Activated T-cell treated with anti-CD3 and anti-CD28 coated beads for 24 hours (primary cell): ENCODE measurements around the gene PRICKLE2.

Experiments used
- DNase-seq: peaks from one replicate; pipeline ENCODE4 v3.0.0-alpha.2; 2020; ENCODE audit warnings: low read depth

PRICKLE2 gene

GRCh38 chr3:64247991-64248646 is 22.9 kb upstream of the PRICKLE2 start:
- no peak for DNase-seq

- no peak for DNase-seq
Observed at GRCh38 chr3:64244011-64244942, 19.0 kb upstream of the PRICKLE2 start.

- DNase-seq, result no peak
Observed at GRCh38 chr3:64242435-64242834, 17.2 kb upstream of the PRICKLE2 start.

- DNase-seq, result no peak
Observed at GRCh38 chr3:64240959-64241358, 15.7 kb upstream of the PRICKLE2 start.

GRCh38 chr3:64240396-64240795 is 15.1 kb upstream of the PRICKLE2 start:
- DNase-seq, result no peak

- no peak for DNase-seq
Observed at GRCh38 chr3:64239841-64240240, 14.6 kb upstream of the PRICKLE2 start.

GRCh38 chr3:64238971-64239667 is 13.9 kb upstream of the PRICKLE2 start:
- DNase-seq, result no peak

GRCh38 chr3:64237083-64237482 is 11.8 kb upstream of the PRICKLE2 start:
- no peak for DNase-seq

GRCh38 chr3:64235605-64236004 is 10.3 kb upstream of the PRICKLE2 start:
- no peak for DNase-seq

GRCh38 chr3:64234571-64234970 is 9.3 kb upstream of the PRICKLE2 start:
- no peak for DNase-seq

GRCh38 chr3:64232821-64233220 is 7.6 kb upstream of the PRICKLE2 start:
- no peak for DNase-seq

- no peak for DNase-seq
Observed at GRCh38 chr3:64229903-64230302, 4.6 kb upstream of the PRICKLE2 start.

GRCh38 chr3:64228110-64228509 is 2.8 kb upstream of the PRICKLE2 start:
- DNase-seq, result no peak

GRCh38 chr3:64226730-64227129 is 1.5 kb upstream of the PRICKLE2 start:
- DNase-seq, result no peak

- no peak for DNase-seq
Observed at GRCh38 chr3:64225695-64226499, 631 bp upstream of the PRICKLE2 start.

GRCh38 chr3:64223791-64224745 is 1.2 kb downstream of the PRICKLE2 start:
- DNase-seq, result no peak

GRCh38 chr3:64222501-64223111 is 2.7 kb downstream of the PRICKLE2 start:
- DNase-seq, result no peak

GRCh38 chr3:64221571-64222257 is 3.6 kb downstream of the PRICKLE2 start:
- no peak for DNase-seq

GRCh38 chr3:64220161-64220914 is 4.9 kb downstream of the PRICKLE2 start:
- DNase-seq, result no peak
